ENCODE results near the gene IKBKG.
"Not testable (repeated sequence)": the region's sequence is repeated elsewhere in the genome, so short reads cannot be mapped to it uniquely, and the experiment has no call there.

- not testable (repeated sequence) for TF ChIP-seq JUND (IDR thresholded peaks at IDR 0.05); CTCF (IDR thresholded peaks at IDR 0.05); ZBTB33 (IDR thresholded peaks at IDR 0.05; ENCODE audit: borderline replicate concordance, low read depth); RFX5 (IDR thresholded peaks at IDR 0.05; ENCODE audit: low read length); USF1 (IDR thresholded peaks at IDR 0.05; ENCODE audit: borderline replicate concordance, low read depth); TAF1 (IDR thresholded peaks at IDR 0.05; ENCODE audit: borderline replicate concordance, low read depth, low read length)
These were observed 63.7 kb downstream of the IKBKG start for GRCh38 chrX:154611146-154611545.

Data from SK-N-SH (cell line).